GM12872 (cell line): ENCODE data around the gene FAR1.

Experiments
- TF ChIP-seq, protein P1 (sequence below): IDR thresholded peaks from 3 replicates; pipeline ENCODE4 v1.5.1; 2011; ENCODE audit warnings: low read depth, mild to moderate bottlenecking, low read length, moderate library complexity; ENCODE audit not compliant: insufficient read depth

FAR1 gene

GRCh38 chr11:13667245-13667644 lies 1.2 kb upstream of the FAR1 start:
- TF ChIP-seq, protein P1, sequence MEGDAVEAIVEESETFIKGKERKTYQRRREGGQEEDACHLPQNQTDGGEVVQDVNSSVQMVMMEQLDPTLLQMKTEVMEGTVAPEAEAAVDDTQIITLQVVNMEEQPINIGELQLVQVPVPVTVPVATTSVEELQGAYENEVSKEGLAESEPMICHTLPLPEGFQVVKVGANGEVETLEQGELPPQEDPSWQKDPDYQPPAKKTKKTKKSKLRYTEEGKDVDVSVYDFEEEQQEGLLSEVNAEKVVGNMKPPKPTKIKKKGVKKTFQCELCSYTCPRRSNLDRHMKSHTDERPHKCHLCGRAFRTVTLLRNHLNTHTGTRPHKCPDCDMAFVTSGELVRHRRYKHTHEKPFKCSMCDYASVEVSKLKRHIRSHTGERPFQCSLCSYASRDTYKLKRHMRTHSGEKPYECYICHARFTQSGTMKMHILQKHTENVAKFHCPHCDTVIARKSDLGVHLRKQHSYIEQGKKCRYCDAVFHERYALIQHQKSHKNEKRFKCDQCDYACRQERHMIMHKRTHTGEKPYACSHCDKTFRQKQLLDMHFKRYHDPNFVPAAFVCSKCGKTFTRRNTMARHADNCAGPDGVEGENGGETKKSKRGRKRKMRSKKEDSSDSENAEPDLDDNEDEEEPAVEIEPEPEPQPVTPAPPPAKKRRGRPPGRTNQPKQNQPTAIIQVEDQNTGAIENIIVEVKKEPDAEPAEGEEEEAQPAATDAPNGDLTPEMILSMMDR = no peak

- TF ChIP-seq, protein P1 = no peak
These were observed 720 bp upstream of the FAR1 start for GRCh38 chr11:13667795-13668101.

GRCh38 chr11:13668957-13669521 lies 571 bp downstream of the FAR1 start:
- TF ChIP-seq, protein P1 = no peak

GRCh38 chr11:13669544-13670488 lies 1.3 kb downstream of the FAR1 start:
- TF ChIP-seq, protein P1 = no peak

DNA sequence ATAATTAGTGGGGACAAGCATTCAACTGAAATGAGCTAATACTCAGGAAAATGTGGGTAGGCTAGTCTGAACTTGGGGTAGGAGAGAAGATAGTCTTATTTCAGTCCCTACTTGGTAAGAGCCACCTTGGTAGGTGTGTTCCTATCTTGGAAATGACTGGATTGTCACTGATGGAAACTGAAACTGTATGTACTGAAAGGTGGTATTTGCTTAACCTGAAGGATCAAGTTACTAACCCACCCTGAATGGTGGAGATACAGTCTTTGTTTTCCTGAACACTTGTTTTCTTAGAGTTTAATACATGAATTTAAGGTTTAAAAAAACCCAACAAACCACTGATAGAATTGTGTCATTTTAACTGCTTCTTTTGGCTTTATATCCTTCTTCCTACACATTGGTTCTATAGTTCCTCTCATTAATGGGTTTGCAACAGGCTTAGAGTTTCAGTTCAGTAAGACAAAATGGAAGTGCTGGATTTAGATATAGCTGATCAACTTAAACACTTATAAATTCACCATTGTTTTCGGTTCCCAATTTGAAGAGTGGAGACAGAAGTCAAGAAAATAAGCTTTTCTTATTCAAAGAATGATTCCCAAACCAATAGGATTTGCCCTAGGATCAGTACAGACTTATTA lies 4.2 kb downstream of the FAR1 start:
- TF ChIP-seq, protein P1 = no peak

DNA sequence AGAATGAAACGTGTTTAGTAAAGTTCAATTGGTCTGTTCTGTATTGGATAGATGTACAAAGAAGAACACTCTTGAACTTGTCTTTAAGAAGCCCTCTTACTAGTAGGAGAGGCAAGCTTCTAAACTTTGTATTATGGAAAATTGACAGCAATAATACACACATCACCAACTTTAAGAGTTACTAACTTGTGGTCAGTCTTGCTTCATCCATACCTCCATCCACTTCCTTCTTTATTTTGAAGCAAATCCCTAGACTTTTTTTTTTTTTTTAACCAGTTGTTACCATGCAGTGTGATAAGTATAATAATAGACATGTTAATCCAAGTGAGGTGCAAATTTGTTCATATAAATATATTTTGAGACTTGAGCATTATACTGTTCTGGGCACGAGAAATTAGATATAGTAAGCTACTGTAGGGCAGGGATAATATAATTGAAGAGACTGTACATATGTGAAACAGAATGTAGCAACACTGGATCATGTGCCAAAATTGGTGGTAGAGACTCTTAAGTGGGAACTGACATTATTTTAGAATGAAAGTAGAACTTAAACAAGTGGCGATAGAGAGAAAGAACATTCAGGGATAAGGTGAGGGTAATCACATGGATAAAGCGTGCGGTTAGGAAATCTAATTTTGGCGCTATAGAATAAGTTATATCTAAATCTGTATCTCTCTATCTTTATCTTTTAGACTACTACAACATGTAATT lies 6.5 kb downstream of the FAR1 start:
- TF ChIP-seq, protein P1 = no peak

DNA sequence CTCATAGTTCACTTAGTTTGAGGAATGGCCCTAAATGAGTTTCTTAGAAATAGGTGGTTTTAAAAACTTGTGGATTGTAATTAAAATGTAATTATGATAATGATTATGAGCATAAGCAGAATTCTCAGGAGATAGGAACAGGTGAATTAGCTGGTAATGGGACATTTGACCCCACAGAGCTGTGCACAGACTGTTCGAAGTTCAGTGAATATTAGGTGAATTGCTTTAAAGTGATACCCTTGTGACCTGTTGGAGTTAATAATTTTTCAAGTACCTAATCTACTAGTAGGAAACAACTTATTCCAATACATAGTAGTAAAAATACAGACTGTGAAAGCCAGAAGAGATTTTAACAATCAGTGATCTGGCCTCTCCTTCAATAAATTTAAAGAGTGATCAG lies 8.1 kb downstream of the FAR1 start:
- TF ChIP-seq, protein P1 = no peak
